Choroid plexus epithelial cell (primary cell): ENCODE results near the gene IL12RB2.

Experiments
- DNase-seq: peaks from one replicate; pipeline ENCODE4 v3.0.0-alpha.2; 2010; ENCODE audit warnings: low read depth
- H3K4me3 ChIP-seq: 2 replicates; pipeline ENCODE4 v1.5.1; 2011; ENCODE audit warnings: low read depth, mild to moderate bottlenecking, control low read depth, low read length, moderate library complexity
- TF ChIP-seq, protein P1 (sequence below): conservative IDR thresholded peaks from 2 replicates; pipeline ENCODE4 v1.5.1; 2011; ENCODE audit warnings: low read depth, mild to moderate bottlenecking, control low read depth, inconsistent platforms, low read length, moderate library complexity

The IL12RB2 gene

DNA sequence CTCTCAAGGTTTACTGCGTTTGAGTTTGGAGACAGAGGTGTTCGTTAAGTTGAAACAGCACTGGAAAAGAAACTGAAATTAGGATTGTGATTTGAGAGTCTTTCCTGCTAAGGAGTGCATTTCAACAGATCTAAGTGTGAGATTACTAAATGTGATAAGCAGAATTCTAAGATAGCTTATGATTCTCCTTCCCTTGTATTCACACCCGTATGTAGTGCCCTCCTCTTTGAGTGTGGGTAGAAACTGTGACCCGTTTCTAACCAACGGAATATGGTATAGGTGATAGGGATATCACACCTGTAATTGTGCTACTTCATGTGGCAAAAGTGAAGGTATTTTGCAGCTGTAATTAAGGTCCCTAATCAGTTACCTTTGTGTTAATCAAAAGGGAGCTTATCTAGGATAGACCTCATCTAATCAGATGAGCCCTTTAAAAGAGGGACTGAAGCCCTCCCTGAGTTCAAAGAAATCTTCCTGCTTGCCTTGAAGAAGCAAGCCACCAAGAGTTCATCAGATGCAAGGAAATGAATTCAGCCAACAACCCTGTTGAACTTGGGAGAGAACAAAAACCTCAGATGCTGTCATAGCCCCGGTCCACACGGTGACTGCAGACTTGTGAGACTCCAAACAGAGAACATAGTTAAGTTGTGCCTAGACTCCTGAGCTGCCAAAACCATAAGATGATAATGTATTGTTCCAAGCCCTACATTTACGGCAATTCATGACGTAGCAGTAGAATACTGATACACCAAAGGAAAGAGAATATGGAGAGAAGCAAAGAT, 12.6 kb upstream of the IL12RB2 start:
- DNase-seq = no peak
- TF ChIP-seq, protein P1, sequence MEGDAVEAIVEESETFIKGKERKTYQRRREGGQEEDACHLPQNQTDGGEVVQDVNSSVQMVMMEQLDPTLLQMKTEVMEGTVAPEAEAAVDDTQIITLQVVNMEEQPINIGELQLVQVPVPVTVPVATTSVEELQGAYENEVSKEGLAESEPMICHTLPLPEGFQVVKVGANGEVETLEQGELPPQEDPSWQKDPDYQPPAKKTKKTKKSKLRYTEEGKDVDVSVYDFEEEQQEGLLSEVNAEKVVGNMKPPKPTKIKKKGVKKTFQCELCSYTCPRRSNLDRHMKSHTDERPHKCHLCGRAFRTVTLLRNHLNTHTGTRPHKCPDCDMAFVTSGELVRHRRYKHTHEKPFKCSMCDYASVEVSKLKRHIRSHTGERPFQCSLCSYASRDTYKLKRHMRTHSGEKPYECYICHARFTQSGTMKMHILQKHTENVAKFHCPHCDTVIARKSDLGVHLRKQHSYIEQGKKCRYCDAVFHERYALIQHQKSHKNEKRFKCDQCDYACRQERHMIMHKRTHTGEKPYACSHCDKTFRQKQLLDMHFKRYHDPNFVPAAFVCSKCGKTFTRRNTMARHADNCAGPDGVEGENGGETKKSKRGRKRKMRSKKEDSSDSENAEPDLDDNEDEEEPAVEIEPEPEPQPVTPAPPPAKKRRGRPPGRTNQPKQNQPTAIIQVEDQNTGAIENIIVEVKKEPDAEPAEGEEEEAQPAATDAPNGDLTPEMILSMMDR = no peak
- H3K4me3 ChIP-seq = no peak overlapping the region

DNA sequence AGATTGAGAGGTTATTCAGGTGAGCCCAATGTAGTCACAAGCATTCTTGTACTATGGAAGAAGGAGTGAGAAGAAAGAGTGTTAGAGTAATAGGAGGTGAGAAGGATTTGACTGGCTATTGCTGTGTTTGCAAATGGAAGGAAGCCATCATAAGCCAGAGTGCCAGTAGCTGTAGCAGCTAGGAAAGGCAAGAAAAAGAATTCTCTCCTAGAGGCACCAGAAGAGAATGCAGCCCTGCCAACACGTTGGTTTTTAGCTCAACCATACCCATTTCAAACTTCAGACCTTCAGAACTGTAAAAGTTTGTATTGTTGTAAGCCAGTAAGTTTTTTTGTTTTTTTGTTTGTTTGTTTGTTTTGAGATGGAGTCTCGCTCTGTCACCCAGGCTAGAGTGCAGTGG, 8.9 kb upstream of the IL12RB2 start:
- no peak for DNase-seq
- TF ChIP-seq, protein P1 = no peak
- H3K4me3 ChIP-seq = no peak overlapping the region

DNA sequence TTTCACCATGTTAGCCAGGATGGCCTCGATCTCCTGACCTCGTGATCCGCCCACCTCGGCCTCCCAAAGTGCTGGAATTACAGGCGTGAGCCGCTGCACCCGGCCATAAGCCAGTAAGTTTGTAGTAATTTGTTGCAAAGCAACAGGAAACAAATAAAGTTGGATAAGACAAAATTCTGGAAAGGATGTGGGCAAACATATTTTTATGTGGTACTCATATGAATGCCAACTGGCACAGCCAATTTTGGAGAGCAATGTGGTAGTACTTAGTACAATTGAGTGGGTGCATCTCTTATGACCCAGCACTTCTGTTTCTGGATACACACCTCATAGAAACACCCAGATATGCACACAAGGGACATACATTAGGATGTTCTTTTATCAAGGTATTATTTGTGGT, 8.4 kb upstream of the IL12RB2 start:
- DNase-seq = no peak
- H3K4me3 ChIP-seq = no peak overlapping the region
- TF ChIP-seq, protein P1 = no peak

DNA sequence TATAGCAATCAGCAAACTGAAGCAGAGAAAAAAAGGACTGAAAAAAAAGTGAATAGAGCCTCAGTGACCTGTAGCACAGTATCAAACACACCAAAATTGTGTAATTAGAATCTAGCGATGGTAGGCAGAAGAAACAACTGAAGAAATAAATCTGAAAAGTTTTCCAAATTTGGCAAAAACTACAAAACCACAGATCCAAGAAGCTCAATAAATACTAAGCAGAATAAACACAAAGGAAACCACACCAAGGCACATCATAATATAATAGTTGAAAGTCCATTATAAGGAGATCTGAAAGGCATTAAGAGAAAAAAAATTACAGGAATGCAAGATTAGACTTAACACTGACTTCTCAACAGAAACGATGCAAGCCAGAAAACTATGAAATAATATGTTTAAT, 7.1 kb upstream of the IL12RB2 start:
- DNase-seq = no peak
- TF ChIP-seq, protein P1 = no peak
- H3K4me3 ChIP-seq = no peak overlapping the region

DNA sequence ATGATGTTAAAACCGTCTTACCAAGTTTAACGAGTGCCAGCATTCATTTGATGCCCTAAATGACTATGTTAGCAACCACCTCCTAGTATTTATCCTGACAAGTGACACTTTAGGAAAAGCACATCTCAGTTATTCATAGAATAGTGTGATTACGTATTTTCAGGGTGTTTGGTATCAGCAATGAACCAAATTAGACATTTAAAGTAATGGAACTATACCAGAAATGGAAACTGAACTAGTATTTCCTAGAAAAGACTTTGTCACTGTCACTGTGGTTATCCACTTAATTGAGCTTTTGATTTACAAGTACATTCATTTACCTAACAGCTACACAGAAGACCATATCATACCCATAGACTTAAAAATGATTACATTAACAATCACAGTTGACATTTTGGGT, 3.6 kb upstream of the IL12RB2 start:
- no peak for DNase-seq
- H3K4me3 ChIP-seq = no peak overlapping the region
- TF ChIP-seq, protein P1 = no peak

DNA sequence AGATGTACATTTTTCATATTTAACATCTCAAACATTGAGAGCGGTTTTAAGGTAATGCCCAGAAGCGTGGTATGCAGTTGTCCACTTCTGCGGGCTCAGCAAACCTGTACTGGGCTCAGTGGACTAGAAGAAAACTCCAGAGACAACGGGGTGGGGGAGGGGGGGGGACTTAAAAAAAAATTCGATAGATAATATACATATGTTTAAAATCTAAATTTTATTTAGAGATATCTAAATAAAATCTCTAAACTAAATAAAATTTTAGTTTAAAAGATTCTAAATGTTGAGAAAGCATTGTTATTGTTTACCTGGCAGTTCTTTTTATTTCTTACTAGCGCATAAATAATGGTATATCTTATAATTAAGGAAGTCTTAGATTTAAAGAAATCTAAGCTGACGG, 1.1 kb upstream of the IL12RB2 start:
- H3K4me3 ChIP-seq = no peak overlapping the region
- TF ChIP-seq, protein P1 = no peak
- DNase-seq = no peak

DNA sequence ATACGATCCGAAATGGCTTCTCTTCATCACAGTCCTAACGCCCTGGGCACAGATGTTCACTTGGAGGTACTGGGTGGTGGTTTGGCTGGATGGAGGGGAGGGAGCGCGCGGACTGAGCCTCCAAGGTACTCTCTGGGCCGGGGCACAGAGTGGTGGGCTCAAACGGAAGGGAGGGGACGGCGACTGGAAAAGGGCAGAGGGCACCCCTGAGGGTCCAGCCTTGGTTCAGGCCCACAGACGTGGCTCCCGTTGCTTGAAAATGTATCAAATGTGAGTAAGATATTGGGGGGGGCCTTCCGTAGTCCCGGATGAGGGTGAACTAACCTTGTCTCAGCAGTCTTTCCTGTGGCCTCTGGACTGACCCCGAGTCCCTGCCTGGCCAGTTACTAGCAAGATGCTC, 463 bp downstream of the IL12RB2 start:
- DNase-seq = no peak
- TF ChIP-seq, protein P1 = no peak
- H3K4me3 ChIP-seq = no peak overlapping the region
